Spleen (tissue), 11 donors: ENCODE data around the gene C1orf174. TPM values are rescaled to one million over a fixed set of nuclear protein-coding genes. Genes with fewer than 3 reads are reported as not detected.
A peak's percentile ranks its signal among the peaks of the same experiment; 100 is the strongest.
"Not testable (repeated sequence)": the region's sequence is repeated elsewhere in the genome, so short reads cannot be mapped to it uniquely, and the experiment has no call there.

ENCODE experiments used
- DNase-seq: peaks from one replicate; pipeline ENCODE4 v3.0.0-alpha.2; 2020
- H3K27ac ChIP-seq, 8 donors: fragments of 200-600 bp; sonication (generic) in 7 of 8; 1 replicate in 4 of 8; 2 replicates in 4 of 8; pipeline versions ENCODE4 v1.5.0 to v1.8.0; 2016 to 2021; ENCODE audit warnings: inconsistent platforms in 4 of 8, mild to moderate bottlenecking in 4 of 8, moderate library complexity in 1 of 8
- H3K27me3 ChIP-seq, 7 donors: fragments of 200-600 bp; sonication (generic) in 6 of 7; replicated peaks in 1 of 7; 1 replicate in 4 of 7; 2 replicates in 3 of 7; pipeline versions ENCODE4 v1.5.0 to v1.8.0; 2016 to 2021; ENCODE audit warnings: inconsistent platforms in 3 of 7, mild to moderate bottlenecking in 1 of 7
- H3K36me3 ChIP-seq, 6 donors: fragments of 200-600 bp; sonication (generic) in 5 of 6; 1 replicate in 4 of 6; 2 replicates in 2 of 6; pipeline versions ENCODE4 v1.5.0 to v1.8.0; 2016 to 2021; ENCODE audit warnings: inconsistent platforms in 2 of 6
- H3K4me1 ChIP-seq, 6 donors: fragments of 200-600 bp; sonication (generic) in 5 of 6; 1 replicate in 3 of 6; 2 replicates in 3 of 6; pipeline versions ENCODE4 v1.5.0 to v1.8.0; 2016 to 2021; ENCODE audit warnings: inconsistent platforms in 3 of 6
- H3K4me3 ChIP-seq, 8 donors: fragments of 200-600 bp; sonication (generic) in 7 of 8; 1 replicate in 4 of 8; 2 replicates in 4 of 8; pipeline versions ENCODE4 v1.5.0 to v1.8.0; 2016 to 2021; ENCODE audit warnings: inconsistent platforms in 4 of 8, mild to moderate bottlenecking in 4 of 8, moderate library complexity in 2 of 8
- H3K9me3 ChIP-seq, 8 donors: fragments of 200-600 bp; sonication (generic) in 7 of 8; 1 replicate in 4 of 8; 2 replicates in 4 of 8; pipeline versions ENCODE4 v1.5.0 to v1.8.0; 2016 to 2021; ENCODE audit warnings: inconsistent platforms in 4 of 8
- CTCF ChIP-seq, 11 experiments: fragments of 200-600 bp in 7 of 11; fragments of 450-650 bp in 4 of 11; sonication (generic) in 4 of 11; IDR thresholded peaks in 8 of 11; conservative IDR thresholded peaks in 3 of 11; 1 replicate in 7 of 11; 2 replicates in 4 of 11; pipeline versions ENCODE4 v1.4.0 to v1.8.0; 2016 to 2021; ENCODE audit warnings: antibody characterized with exemption in 11 of 11, inconsistent platforms in 4 of 11, mild to moderate bottlenecking in 1 of 11
- POLR2A ChIP-seq, 3 donors: fragments of 450-650 bp; IDR thresholded peaks; one replicate each; pipeline ENCODE4 v1.5.1; 2017; ENCODE audit warnings: antibody characterized with exemption in 3 of 3, mild to moderate bottlenecking in 1 of 3
- POLR2AphosphoS5 ChIP-seq, 3 donors: sonication (generic); formaldehyde crosslinking; IDR thresholded peaks; one replicate each; pipeline ENCODE4 v1.5.1; 2017; ENCODE audit warnings: antibody characterized with exemption in 3 of 3
- WGBS, 5 donors: extraction: QIAGEN DNeasy Blood & Tissue Kit in 3 of 5; methylation state at CpG; one replicate each; pipeline versions ENCODE4 v1.1.5 to v1.1.7; 2013 to 2018; 5-methylcytosine and 5-hydroxymethylcytosine counted together
- intact Hi-C: fragments of 100-400 bp; cut with DNase I; formaldehyde crosslinking; loops from one replicate; pipeline ENCODE4 v1.15.0; 2023; ENCODE audit warnings: low total_unique reads
- polyA plus RNA-seq, 3 donors: library from polyadenylated mRNA; stranded (reverse); fragments of 200-250 nt; gene quantifications; one replicate each; pipeline ENCODE4 v1.2.1, GENCODE V29; 2013
- total RNA-seq, 7 donors: library from RNA; depleted of rRNA in 3 of 7; stranded (reverse); fragments of >200 nt in 3 of 7; fragmentation: NEBNext Ultra II Directional in 4 of 7; extraction: Animal tissue kit (Norgen Biotek cat#: 25700) in 4 of 7; gene quantifications; one replicate each; pipeline versions ENCODE4 v1.1.0 to v1.2.1, GENCODE V29; 2016 to 2021
- donor health status: healthy with polysubstance abuse.
- donor health status: DM: no; HTN: no; CAD: no; lungs with moderate emphysema.
- donor health status: DM: no; HTN: no; CAD: no.
- donor health status: Bipolar disorder and iron deficiency.
- donor health status: healthy.
- donor health status: DM: no; HTN: no; CAD: no.
- donor health status: DM: yes; HTN: yes; CAD: no.

The C1orf174 gene
- total and polyA plus RNA-seq, 10 donors: 14.9 to 34.5 (median 21.8) TPM

- no peak overlapping the region for H3K27ac ChIP-seq
- H3K4me3 ChIP-seq: no peak overlapping the region
- peaks cover 0 to 29% (median 0%) of the 10 kb centered on the region in 7 donors for H3K27me3 ChIP-seq
- no peaks in the 10 kb centered on the region for H3K36me3 ChIP-seq
- 69 to 80% (median 74%) methylated on average over 4 to 5 of the region's 5 CpGs for WGBS, 5 donors
- no peaks in the 10 kb centered on the region for H3K4me1 ChIP-seq
- TF ChIP-seq POLR2AphosphoS5 (IDR thresholded peaks at IDR 0.05): no peak
- TF ChIP-seq CTCF (IDR thresholded peaks at IDR 0.05 in 8 of 11, conservative IDR thresholded peaks at IDR 0.05 in 3 of 11): no peak
- no peak for TF ChIP-seq POLR2A (IDR thresholded peaks at IDR 0.05)
- intact Hi-C loops: no loop called here
- peak; percentile 43 for DNase-seq
- no peaks in the 10 kb centered on the region for H3K9me3 ChIP-seq
Observed at GRCh38 chr1:3919706-3920105, 19.6 kb upstream of the C1orf174 start.

GRCh38 chr1:3918966-3919611 lies 19.0 kb upstream of the C1orf174 start:
- DNase-seq: peak; percentile 54

GRCh38 chr1:3918359-3918758 lies 18.3 kb upstream of the C1orf174 start:
- H3K36me3 ChIP-seq, H3K27ac ChIP-seq, H3K4me3 ChIP-seq, intact Hi-C loops, DNase-seq, H3K4me1 ChIP-seq, H3K9me3 ChIP-seq: not testable (repeated sequence)
- 77 to 87% (median 83%) methylated on average over 6 of the region's 6 CpGs for WGBS, 5 donors
- peaks cover 0 to 18% (median 0%) of the 10 kb centered on the region in 7 donors for H3K27me3 ChIP-seq

More at GRCh38 chr1:3918966-3919611, 19.0 kb upstream of the C1orf174 start:
- 72 to 84% (median 80%) methylated on average over 13 to 15 of the region's 15 CpGs for WGBS, 5 donors
- H3K9me3 ChIP-seq: no peaks in the 10 kb centered on the region
- peaks cover 0 to 23% (median 0%) of the 10 kb centered on the region in 7 donors for H3K27me3 ChIP-seq
- intact Hi-C loops: no loop called here
- H3K4me1 ChIP-seq: no peaks in the 10 kb centered on the region
- no peaks in the 10 kb centered on the region for H3K36me3 ChIP-seq
- TF ChIP-seq CTCF (IDR thresholded peaks at IDR 0.05 in 8 of 11, conservative IDR thresholded peaks at IDR 0.05 in 3 of 11): no peak
- TF ChIP-seq POLR2AphosphoS5 (IDR thresholded peaks at IDR 0.05): no peak
- TF ChIP-seq POLR2A (IDR thresholded peaks at IDR 0.05): no peak
- no peak overlapping the region for H3K27ac ChIP-seq
- no peak overlapping the region for H3K4me3 ChIP-seq

- TF ChIP-seq POLR2AphosphoS5 (IDR thresholded peaks at IDR 0.05): no peak
- TF ChIP-seq POLR2A (IDR thresholded peaks at IDR 0.05): no peak
- TF ChIP-seq CTCF (IDR thresholded peaks at IDR 0.05 in 8 of 11, conservative IDR thresholded peaks at IDR 0.05 in 3 of 11): no peak
- Histone ChIP-seq H3K27me3 (peaks cover 0 to 16% (median 0%) of the 10 kb centered on the region in 7 donors), H3K4me1 (no peaks in the 10 kb centered on the region), H3K36me3 (no peaks in the 10 kb centered on the region), H3K4me3 (no peak overlapping the region), H3K9me3 (no peaks in the 10 kb centered on the region), H3K27ac (no peak overlapping the region)
- WGBS, 5 donors: 70 to 90% (median 81%) methylated on average over 7 to 8 of the region's 8 CpGs
- intact Hi-C loops: no loop called here
- peak; percentile 68 for DNase-seq
Observed at GRCh38 chr1:3917761-3918160, 17.7 kb upstream of the C1orf174 start.
